Body of pancreas (tissue), 4 donors: ENCODE results near the gene VSTM4.

Source experiments
- CTCF ChIP-seq, 7 experiments: fragments of 450-650 bp in 4 of 7; fragments of 200-600 bp in 3 of 7; sonication (generic) in 3 of 7; IDR thresholded peaks; one replicate each; pipeline ENCODE4 v1.5.1; 2016 to 2019; ENCODE audit warnings: antibody characterized with exemption in 7 of 7
- POLR2A ChIP-seq, 3 donors: fragments of 450-650 bp; IDR thresholded peaks; one replicate each; pipeline ENCODE4 v1.6.1; 2016; ENCODE audit warnings: antibody characterized with exemption in 3 of 3, mild to moderate bottlenecking in 2 of 3

GRCh38 chr10:48973065-48973464, 142.3 kb downstream of the VSTM4 start:
- TF ChIP-seq CTCF (IDR thresholded peaks at IDR 0.05) (no peak), POLR2A (IDR thresholded peaks at IDR 0.05) (no peak)
